ENCODE measurements around the gene DLGAP3. TPM values are rescaled to one million over a fixed set of nuclear protein-coding genes. Genes with fewer than 3 reads are reported as not detected.
A peak's percentile ranks its signal among the peaks of the same experiment; 100 is the strongest.

Gene DLGAP3
- total and polyA plus RNA-seq, 2 of the 13 experiments (the other 11 are each of a cell fraction or from before 2014, with no cell fraction given): 0.03 to 0.04 TPM

GRCh38 chr1:34856697-34857096 lies 72.8 kb downstream of the DLGAP3 start:
- Histone ChIP-seq H4K20me1 (ENCODE audit: insufficient read depth, low read length) (no peaks in the 10 kb centered on the region; the same call in 1 of the 2 replicates), H3K27ac (ENCODE audit: extremely low read length, insufficient read depth, low read length) (no peak overlapping the region), H3K4me1 (ENCODE audit: insufficient read depth, low read length) (peaks cover 24% of the 10 kb centered on the region), H3K79me2 (ENCODE audit: insufficient read depth, low read length) (peaks cover 28% of the 10 kb centered on the region), H3K36me3 (replicated peaks in 1 of 2; ENCODE audit: control insufficient read depth in 1 of 2, insufficient read depth in 2 of 2, low read length in 2 of 2) (peaks cover 9 to 17% of the 10 kb centered on the region in 2 experiments), H3K9me3 (ENCODE audit: low read length) (no peaks in the 10 kb centered on the region), H3K4me2 (ENCODE audit: low read depth, low read length) (no peak overlapping the region), H2AFZ (ENCODE audit: low read length) (no peak overlapping the region), H3K4me3 (replicated peaks in 1 of 3; ENCODE audit: insufficient read depth in 1 of 3, low read depth in 2 of 3, low read length in 3 of 3) (no peak overlapping the region), H3K27me3 (ENCODE audit: control insufficient read depth in 1 of 2, insufficient read depth in 2 of 2, low read length in 2 of 2) (peaks cover 0 to 3% of the 10 kb centered on the region in 2 experiments; a peak in 1 of 5 replicates), H3K9ac (ENCODE audit: insufficient read depth, low read depth, low read length) (no peak overlapping the region)
- no peak for TF ChIP-seq HHEX (CRISPR knock-in tag; IDR thresholded peaks at IDR 0.05)
- TF ChIP-seq MAFG (CRISPR knock-in tag; IDR thresholded peaks at IDR 0.05): no peak
- TF ChIP-seq RNF219 (CRISPR knock-in tag; IDR thresholded peaks at IDR 0.05): no peak
- no peak for TF ChIP-seq MIER3 (CRISPR knock-in tag; IDR thresholded peaks at IDR 0.05; ENCODE audit: borderline replicate concordance)
- TF ChIP-seq ZSCAN25 (CRISPR knock-in tag; IDR thresholded peaks at IDR 0.05): no peak
- TF ChIP-seq MAFF (IDR thresholded peaks at IDR 0.05; ENCODE audit: low read depth, low read length): peak; percentile 47
- peak; percentile 29 to 78; a peak in 2 of 4 replicates for TF ChIP-seq MAFK (conservative IDR thresholded peaks at IDR 0.05 in 1 of 2, IDR thresholded peaks at IDR 0.05 in 1 of 2; ENCODE audit: low read length in 2 of 2)
- TF ChIP-seq RFX5 (IDR thresholded peaks at IDR 0.05; ENCODE audit: low read depth, low read length): no peak
- no peak for TF ChIP-seq ETS1 (CRISPR knock-in tag; IDR thresholded peaks at IDR 0.05)
- no peak for TF ChIP-seq ZNF292 (CRISPR knock-in tag; IDR thresholded peaks at IDR 0.05; ENCODE audit: borderline replicate concordance, low read depth)
- no peak for FAIRE-seq
- in situ Hi-C loops (cut with HindIII; ENCODE audit: extremely low pct_ligation_motif_present, low pct_unique_long_range_greater_than_20kb): no loop called here
- no TSS peak for BruUV-seq (replicated peaks)
- 97% methylated on average over 6 of the region's 6 CpGs for WGBS (ENCODE audit: low lambda C conversion rate)
- intact Hi-C loops (cut with micrococcal nuclease; ENCODE audit: unreplicated experiment): no loop called here
- ChIA-PET CTCF (ENCODE audit: low intra/inter-chr PET ratio, low total read pairs) (no interaction called here), POLR2A (no interaction called here)
- no peak for ATAC-seq
- DNase-seq (ENCODE audit: low spot score): no peak

All from HepG2 (cell line).